ENCODE results near the gene BIRC6.
"Not testable (repeated sequence)": the region's sequence is repeated elsewhere in the genome, so short reads cannot be mapped to it uniquely, and the experiment has no call there.

BIRC6 gene

DNA sequence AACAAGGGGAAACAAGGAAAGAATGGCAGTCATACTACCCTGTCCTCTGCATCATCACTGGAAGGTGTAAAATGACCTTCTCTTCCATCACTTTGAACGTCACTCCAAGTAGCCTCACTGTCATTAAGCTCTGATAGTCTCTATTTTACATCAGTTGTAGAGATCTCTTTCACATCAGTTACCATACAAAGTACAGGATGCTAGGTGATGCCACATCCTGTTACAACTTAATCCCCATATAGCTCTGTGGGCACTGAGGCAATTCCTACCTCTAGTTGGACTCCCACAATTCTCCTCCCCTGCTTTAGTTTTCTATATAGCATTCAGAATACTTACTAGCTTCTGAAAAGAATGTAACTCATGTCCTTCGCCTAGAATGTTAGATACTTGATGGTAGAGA lies 215.9 kb downstream of the BIRC6 start:
- in situ Hi-C loops (cut with HindIII; ENCODE audit: low sequenced_read_pairs): no loop called here

DNA sequence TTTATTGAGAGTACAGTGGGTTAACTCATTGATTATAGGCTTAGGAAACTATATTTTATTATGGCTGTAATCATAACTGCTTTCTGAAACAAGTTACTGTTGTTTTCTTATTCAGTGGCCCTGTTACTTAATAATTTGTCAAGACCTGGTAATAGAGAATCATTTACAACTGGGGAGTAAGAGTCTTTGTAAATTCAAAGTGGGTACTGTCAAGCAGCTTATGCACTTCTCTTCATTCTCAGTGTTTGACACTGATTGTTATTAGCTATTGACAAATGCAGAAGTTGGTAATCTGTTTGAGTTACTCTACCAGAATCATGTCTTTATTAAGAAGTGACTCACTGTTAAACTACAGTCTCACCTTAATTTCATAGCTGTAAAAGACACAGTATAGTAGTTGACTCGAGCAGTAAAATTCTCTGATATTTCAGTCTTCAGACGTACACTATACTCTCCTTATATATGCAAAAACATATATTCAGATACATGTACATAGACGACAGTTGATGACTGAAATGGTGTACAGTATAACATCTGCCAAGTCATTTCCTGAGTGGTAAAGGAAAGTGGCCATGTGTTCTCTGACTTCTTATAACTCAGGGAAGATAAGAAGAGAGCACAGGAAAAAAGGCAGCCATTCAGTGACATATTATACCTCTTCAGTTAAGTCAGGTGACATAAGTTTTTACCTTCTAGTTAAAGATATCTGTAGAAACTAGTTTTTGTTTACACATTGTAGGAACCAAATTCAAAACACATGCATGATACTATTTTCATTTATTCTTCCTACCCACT lies 235.0 kb downstream of the BIRC6 start:
- in situ Hi-C loops (cut with HindIII; ENCODE audit: low sequenced_read_pairs): no loop called here

DNA sequence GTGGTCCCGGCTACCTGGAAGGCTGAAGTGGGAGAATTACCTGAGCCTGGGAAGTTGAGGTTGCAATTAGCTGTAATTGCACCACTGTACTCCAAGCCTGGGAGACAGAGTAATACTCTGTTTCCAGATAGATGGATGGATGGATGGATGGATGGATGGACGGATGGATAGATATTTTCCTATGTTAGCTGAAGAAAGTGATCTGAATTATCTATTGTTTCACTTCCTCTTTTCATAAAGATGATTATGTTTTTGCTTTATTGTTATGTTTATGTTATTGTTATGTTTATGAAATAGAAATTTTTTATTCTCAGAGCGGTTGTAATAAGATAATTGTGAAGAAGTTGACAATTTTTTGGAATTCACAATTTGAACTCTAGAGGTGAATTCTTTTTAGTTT lies 237.8 kb downstream of the BIRC6 start:
- in situ Hi-C loops (cut with HindIII; ENCODE audit: low sequenced_read_pairs): no loop called here

DNA sequence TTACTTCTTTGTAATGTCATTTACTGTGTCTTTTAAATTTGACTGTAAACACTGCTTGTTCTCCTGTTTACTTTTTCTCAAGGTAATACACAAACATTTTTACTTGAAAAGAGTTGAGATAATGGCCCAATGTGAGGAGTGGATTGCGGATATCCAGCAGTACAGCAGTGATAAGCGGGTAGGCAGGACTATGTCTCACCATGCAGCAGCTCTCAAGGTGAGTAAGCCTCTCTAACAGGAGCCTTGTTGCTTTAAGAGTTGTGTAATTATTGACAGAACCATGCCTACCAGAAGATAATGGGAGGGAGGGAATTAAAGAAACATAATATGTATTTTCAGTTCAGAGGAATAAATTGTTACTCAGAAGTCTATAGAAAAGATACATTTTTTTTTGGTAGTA lies 254.5 kb downstream of the BIRC6 start:
- in situ Hi-C loops (cut with HindIII; ENCODE audit: low sequenced_read_pairs): no loop called here

DNA sequence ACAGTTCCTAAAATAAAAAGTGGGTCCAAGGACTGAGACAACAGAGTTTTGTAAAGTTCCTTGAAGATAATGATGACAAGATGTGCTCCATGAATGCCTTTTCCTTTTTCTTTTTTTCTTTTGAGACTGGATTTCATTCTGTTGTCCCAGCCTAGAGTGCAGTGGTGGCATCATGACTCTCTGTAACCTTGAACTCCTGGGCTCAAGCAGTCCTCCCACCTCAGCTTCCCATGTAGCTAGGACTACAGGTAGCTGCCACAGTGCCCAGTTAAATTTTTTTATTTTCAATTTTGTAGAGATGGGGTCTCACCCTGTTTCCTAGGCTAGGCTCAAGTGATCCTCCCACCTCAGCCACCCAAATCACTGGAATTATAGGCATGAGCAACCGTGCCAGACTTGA lies 254.9 kb downstream of the BIRC6 start:
- in situ Hi-C loops (cut with HindIII; ENCODE audit: low sequenced_read_pairs): no loop called here

DNA sequence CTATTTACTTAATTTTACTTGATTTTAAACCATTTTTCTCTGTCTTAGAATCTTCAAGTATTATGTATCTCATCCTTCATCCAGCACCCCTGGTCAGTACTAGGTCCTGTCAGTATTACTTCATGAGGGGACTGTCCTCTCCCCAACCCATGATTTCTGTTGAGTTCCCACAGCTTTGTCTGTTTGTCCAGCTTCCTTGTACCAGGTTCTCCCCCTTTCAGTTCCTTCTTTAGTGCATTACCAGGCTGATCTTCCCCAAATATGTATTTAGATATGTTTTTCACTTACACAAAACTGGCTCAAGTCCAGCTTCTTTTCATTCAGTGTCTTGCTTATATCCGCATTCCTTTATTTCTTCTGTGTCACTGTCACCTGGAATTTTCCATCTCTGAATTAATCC lies 257.3 kb downstream of the BIRC6 start:
- in situ Hi-C loops (cut with HindIII; ENCODE audit: low sequenced_read_pairs): no loop called here

DNA sequence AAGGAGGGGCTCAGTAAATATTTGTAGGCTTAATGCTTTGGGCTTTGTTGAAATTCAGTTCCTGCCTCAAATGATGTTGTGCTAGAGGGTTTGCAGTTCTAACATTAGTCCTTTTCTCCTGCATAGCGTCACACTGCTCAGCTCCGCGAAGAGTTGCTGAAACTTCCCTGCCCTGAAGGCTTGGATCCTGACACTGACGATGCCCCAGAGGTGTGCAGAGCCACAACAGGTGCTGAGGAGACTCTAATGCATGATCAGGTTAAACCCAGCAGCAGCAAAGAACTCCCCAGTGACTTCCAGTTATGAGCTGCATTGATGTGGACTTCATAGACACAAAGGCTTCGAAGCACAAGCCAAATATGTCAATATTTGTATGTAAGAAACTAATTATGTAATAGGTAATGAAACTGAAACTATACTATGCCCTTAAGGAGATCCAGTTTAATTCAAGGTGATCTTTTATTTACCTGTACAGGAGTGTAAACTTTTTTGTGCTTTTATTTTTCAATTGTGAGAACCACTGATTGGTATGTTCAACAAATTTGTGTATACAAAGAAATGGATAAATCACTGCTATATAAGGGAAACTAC lies 260.9 kb downstream of the BIRC6 start:
- in situ Hi-C loops (cut with HindIII; ENCODE audit: low sequenced_read_pairs): no loop called here

DNA sequence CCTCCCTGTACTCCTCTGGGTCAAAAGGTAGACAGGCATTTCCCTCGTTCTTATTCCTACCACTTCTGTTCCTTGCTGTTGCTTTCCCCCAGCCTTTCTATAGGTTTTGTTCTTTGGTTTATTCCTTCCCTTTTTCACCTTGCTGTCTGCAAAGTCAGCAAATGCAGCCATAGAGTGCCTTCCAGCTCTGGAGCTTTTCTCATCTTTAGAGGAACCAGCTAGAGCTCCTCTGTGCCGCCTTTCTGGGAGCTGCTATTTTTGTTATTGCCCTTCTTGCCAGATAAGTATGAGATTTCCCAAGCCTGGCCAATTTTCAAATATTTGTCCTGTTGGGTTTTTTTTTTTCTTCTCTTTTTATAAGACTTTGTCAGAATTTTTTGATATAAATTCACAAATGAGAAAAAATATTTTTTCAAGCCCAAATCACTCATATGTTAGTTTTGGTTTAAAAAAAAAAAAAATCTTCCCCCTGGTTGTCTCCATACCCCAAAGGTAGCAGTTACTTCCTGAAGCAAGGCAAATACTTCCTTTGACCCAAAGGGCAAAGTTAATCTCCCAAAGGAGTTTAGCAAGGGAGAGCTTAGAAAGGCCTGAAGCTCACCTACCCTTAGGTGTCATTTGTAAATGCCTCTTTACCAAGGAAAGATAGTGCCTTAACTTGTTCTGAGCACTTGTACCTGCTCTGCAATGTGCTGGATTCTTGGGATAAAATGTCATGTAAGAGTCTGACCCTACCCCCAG lies 265.9 kb downstream of the BIRC6 start:
- in situ Hi-C loops (cut with HindIII; ENCODE audit: low sequenced_read_pairs): no loop called here

DNA sequence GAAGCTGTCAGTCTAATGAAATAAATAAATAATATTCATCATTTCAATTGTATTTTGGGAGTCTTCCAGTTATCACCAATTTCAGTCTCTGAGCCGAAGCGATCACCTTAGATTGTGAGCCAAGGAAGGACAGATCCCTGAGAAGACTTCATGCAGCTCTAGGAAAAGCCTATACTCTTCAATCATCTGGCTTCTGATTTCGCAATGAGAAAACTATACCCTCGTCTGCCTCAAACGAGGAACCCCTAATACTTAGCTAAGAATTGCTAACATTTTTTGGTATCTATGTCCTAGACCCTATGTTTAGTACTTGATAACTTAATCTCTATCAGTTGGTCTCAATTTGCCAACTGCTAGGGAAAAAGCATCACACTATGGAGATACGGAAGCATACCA lies 266.5 kb downstream of the BIRC6 start:
- in situ Hi-C loops (cut with HindIII; ENCODE audit: low sequenced_read_pairs): no loop called here

DNA sequence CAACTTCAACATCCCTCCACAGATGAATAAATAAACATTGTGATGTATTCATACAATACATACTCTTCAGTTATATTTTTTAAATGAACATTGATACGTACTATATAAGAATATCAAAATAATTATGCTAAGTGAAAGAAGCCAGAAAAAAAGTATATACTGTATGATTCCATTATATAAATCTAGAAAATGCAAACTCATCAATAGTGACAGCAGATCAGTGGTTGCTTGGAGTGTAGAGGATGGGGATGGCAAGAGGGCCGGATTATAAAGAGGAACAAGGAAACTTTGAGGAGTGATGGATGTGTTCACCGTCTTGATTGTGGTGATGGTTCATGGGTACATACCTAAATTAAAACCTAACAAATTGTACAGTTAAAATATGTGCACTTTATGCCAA lies 268.0 kb downstream of the BIRC6 start:
- in situ Hi-C loops (cut with HindIII; ENCODE audit: low sequenced_read_pairs): no loop called here

DNA sequence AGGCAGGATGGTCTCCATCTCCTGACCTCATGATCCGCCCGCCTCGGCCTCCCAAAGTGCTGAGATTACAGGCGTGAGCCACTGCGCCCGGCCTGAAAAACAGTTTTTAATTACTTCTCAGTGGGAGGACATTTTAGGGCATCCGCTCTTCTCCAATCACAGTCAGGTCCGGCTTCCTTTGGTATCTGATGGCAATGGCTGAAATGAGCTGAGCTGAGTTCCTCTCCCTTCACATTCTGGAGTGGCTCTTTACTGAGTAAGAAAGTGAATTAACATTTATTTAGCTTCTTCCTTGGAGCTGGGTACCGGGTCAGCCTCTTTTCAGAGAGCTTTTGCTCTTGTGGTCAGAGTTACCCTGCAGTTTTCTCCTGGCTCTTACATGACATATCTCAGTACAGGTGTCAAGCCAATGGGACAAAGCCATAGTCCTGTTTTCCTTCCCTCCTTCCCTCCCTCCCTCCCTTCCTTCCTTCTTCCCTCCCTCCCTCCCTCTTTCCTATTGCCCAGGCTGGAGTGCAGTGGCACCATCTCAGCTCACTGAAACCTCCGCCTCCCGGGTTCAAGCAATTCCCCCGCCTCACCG lies 269.9 kb downstream of the BIRC6 start:
- in situ Hi-C loops (cut with HindIII; ENCODE audit: low sequenced_read_pairs): no loop called here

DNA sequence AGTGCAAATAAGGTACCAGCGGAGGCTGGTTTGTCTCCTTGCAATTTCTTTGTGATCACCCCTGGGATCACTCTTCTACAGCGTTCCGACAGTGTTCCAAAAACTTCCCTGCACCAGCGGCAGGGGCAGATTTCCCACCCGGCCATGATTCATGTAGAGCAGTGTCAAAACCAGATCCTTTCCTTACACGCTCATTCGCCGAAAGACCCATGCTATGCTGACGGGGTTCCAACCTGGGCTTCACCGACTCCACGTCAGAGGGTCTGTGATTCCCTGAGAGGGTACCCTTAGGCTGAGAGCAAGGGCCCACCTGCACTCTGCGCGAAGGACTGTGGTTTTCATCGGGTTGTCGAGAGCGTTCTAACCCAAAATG lies 270.6 kb downstream of the BIRC6 start:
- in situ Hi-C loops (cut with HindIII; ENCODE audit: low sequenced_read_pairs): no loop called here

DNA sequence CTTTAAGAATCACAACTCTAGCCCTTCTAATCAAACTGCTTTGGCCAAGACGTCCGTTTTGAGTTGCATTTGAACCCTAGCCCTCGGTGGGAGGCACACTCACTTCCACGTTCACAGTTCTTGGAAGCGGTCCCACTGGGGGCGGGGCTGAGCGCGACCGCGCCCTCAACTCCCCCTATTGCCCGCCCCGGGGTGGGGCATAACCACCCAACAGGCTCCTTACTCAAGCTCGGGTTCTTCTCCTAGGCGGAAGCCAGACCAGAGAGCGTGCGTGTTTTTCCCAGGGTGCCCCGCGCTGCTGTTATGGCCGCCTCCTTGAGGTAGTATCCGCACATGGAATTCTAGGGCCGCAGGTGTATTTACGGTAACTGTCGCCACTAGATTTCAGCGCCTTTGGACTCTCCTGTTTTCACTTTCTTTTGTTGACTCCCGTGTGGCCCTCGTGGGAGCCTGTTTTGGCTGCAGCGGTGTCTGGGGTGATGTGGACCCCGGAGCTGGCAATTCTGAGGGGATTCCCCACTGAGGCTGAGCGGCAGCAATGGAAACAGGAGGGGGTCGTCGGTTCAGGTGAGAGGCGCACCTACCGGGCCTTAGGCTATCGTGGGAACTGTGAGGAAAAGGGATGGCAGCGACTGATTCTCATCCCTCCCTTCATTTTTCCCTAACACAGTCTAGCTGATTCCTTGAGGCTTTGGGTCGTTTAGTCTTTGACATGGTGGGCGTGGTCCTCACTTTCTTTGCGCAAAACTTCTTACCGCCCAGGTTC lies 271.2 kb downstream of the BIRC6 start, which contains the start of gene TTC27:
TTC27 (plus strand) TSS at position 237 of the 766 bp plus-strand sequence; CDS start at position 480, 243 bp downstream.
- in situ Hi-C loops (cut with HindIII; ENCODE audit: low sequenced_read_pairs): no loop called here

DNA sequence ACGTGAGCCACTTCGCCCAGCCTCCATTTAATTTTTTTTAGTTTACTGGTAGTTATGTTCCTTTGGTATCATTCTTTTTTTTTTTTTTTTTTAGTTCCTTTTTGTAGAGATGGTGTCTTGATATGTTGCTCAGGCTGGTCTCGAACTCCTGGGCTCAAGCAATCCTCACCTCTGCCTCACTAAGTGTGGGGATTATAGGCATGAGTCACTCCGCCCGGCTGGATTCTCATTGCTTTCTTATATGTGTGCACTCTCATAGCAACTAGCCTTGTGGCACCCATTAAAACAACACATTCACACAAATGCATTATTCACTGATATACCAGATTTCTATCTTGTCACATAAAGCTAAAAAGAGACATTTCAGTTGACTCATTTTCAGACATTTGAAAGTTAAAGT lies 275.3 kb downstream of the BIRC6 start:
- in situ Hi-C loops (cut with HindIII; ENCODE audit: low sequenced_read_pairs): loop anchor here (5.0 kb wide), 2 partner anchors 75 to 90 kb away; no protein-coding TSS in a partner anchor

DNA sequence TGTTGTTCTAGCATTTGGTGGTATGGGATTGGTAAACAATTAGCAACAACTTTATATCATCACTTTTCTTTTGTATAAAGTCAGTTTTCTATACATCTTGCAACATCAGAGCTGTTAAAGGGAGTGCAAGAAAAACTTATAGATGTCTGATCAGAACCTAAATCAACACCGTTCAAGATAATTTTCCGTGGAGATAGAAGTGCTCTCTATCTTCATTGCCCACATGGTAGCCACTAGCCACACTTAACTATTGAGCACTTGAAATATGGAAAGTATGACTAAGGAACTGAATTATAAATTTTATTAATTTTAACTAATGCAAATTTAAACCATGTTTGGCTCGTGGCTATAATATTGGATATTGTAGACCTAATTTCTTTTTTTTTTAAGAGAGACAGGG lies 276.2 kb downstream of the BIRC6 start:
- in situ Hi-C loops (cut with HindIII; ENCODE audit: low sequenced_read_pairs): loop anchor here (5.0 kb wide), 2 partner anchors 76 to 89 kb away; no protein-coding TSS in a partner anchor

DNA sequence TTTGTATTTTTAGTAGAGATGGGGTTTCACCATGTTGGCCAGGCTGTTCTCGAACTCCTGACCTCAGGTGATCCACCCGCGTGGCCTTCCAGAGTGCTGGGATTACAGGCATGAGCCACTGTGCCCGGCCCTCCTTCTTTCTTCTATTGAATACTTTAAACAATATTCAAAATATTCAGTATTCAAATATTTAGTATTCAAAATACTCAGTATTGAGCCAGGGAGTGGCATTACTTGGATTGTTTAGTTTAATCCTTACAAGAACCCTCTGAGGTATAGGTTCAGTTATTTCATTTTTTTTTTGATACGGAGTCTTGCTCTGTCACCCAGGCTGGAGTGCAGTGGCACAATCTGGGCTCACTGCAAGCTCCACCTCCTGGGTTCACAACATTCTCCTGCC lies 281.7 kb downstream of the BIRC6 start:
- in situ Hi-C loops (cut with HindIII; ENCODE audit: low sequenced_read_pairs): not testable (repeated sequence)

DNA sequence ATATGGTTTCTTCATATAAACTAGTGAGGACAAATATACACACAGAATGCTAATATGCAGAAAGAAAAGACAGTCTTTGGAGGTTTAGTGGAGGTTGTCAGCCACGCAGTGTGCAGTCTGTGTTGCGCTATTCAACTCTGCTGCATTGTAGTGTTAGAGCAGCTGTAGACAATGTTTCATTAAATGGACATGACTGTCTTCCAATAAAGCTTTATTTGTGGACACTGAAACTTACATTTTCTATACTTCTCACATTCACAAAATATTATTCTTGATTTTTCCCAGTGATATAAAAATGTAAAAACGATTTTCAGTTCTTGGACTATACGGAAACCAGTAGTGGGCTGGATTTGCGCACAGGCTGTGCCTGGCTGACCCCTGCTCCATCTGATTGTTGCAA lies 284.4 kb downstream of the BIRC6 start:
- in situ Hi-C loops (cut with HindIII; ENCODE audit: low sequenced_read_pairs): no loop called here

DNA sequence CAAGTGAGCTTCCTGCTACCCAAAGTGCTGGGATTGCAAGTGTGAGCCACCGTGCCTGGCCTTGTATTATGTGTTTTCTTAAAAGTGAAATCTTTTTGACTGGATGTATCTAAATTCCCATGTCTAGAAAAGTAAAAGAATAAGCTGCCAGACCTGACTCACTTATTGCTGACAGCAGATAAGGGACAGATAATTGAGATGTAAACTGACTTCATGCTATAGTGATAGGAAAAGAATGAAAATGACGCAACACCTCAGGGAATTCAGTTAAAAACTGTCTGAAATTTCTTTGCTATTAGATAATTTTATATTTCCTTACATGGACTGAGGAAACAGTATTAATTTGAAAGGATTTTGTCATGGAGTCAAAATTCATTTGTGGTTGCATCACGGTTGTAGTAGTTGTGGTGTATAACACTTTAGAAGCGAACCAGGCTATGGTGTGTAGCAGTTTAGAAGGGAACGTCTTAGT lies 290.4 kb downstream of the BIRC6 start:
- in situ Hi-C loops (cut with HindIII; ENCODE audit: low sequenced_read_pairs): no loop called here

DNA sequence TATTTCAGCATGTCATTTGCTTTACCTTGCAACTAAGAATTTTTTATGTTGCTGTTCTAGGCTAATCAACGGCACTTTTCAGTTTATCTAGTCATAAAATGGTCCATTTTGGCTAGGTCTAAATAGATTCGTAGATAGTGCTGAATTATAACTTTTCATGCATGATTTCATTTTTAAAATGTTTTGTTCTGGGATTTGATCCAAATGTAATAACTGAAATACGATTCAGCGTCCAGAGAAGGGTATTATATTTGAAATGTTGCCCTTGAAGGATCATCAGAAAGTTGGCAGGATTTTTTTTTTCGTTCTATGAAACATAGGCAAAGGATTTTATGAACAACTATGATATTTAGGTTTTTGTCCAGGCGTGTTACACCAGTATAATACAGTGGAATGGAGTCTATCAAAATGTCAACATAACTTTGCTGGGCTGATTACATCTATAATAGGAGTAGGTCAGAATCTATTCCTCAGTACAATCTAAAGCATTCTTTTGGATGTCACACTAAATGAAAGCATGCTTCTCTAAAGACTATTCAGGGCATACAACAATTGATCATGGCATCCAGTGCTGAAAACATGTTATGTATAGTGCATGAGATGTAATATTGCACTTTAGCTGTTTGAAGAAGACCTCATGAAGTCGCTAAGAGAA lies 295.9 kb downstream of the BIRC6 start:
- in situ Hi-C loops (cut with HindIII; ENCODE audit: low sequenced_read_pairs): no loop called here

DNA sequence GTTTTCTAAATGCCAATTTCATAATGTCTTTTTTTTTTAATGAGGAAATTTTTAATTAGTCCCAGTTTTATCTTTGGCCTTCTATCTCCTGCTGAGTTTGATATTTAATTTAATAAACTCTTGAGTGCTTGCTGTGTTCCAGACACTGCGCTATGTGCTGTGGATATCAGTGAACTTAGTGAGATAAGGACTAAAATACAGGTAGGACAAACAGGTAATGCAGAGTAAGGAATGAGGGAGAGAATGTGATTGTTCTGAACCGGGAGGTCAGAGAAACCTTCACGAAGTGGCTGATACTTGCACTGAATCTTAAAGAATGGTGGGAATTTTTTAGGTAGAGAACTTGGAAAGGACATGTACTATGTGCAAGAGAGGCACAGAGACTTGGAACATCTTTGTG lies 299.2 kb downstream of the BIRC6 start:
- in situ Hi-C loops (cut with HindIII; ENCODE audit: low sequenced_read_pairs): no loop called here

All from endothelial cell of hepatic sinusoid (primary cell).